H1 (cell line): ENCODE results near the gene MRPL27. TPM values are rescaled to one million over a fixed set of nuclear protein-coding genes. Genes with fewer than 3 reads are reported as not detected.

Source experiments
- EGR1 ChIP-seq: IDR thresholded peaks from 2 replicates; pipeline ENCODE4 v1.6.1; 2011; ENCODE audit warnings: low read depth, low read length, borderline replicate concordance
- polyA plus RNA-seq, 7 experiments: library from polyadenylated mRNA; depleted of rRNA in 3 of 7; stranded (reverse) in 5 of 7; unstranded in 2 of 7; fragments of >200 nt in 5 of 7; fragments of 200-250 nt in 2 of 7; gene quantifications; 1 replicate in 5 of 7; 2 replicates in 1 of 7; 4 replicates in 1 of 7; pipeline versions ENCODE4 v1.2.1 to v1.2.3, GENCODE V29; 2011 to 2013; ENCODE audit warnings: missing spikeins in 2 of 7, mixed read lengths in 2 of 7
- total RNA-seq: library from RNA; stranded (reverse); fragmentation: NEBNext Ultra II Directional; extraction: Animal tissue kit (Norgen Biotek cat#: 25700); gene quantifications from 2 replicates; pipeline ENCODE4 v1.2.1, GENCODE V29; 2021

The MRPL27 gene
- total and polyA plus RNA-seq, 2 of the 8 experiments (the other 6 are each of a cell fraction or from before 2014, with no cell fraction given) = 75.6 to 135 TPM

- TF ChIP-seq EGR1 = no peak
These were observed 41.7 kb downstream of the MRPL27 start (continued) for GRCh38 chr17:50331085-50331791.
